Activated CD8-positive, alpha-beta memory T cell treated with anti-CD3 and anti-CD28 coated beads, Interleukin-2, amount 10 ng/mL, durations not matched to agents 7 days and 5 days (primary cell): ENCODE data around the gene WHRN. TPM values are rescaled to one million over a fixed set of nuclear protein-coding genes. Genes with fewer than 3 reads are reported as not detected.

ENCODE experiments used
- ATAC-seq: fragments of 150-1000 bp; cut with Tn5 transposase; one replicate; pipeline ENCODE4 v1.10.0; 2021; ENCODE audit warnings: moderate library complexity
- CTCF ChIA-PET: fragments of 350-600 bp; sonication (Branson Sonifier 250); formaldehyde crosslinking; loops from one replicate; lab custom pipeline; 2021; ENCODE audit warnings: antibody characterized with exemption; lab: Charles Lee
- DNase-seq: peaks from one replicate; pipeline ENCODE4 v3.0.0-alpha.2; 2020
- H3K27ac Mint-ChIP-seq: one replicate; pipeline ENCODE4 v1.8.0; 2021; ENCODE audit warnings: mild to moderate bottlenecking, mixed read lengths
- H3K27me3 Mint-ChIP-seq: one replicate; pipeline ENCODE4 v1.8.0; 2021; ENCODE audit warnings: mixed read lengths
- H3K36me3 Mint-ChIP-seq: one replicate; pipeline ENCODE4 v1.8.0; 2021; ENCODE audit warnings: mild to moderate bottlenecking, mixed read lengths
- H3K4me1 Mint-ChIP-seq: one replicate; pipeline ENCODE4 v1.8.0; 2021; ENCODE audit warnings: mixed read lengths
- H3K4me3 Mint-ChIP-seq: one replicate; pipeline ENCODE4 v1.8.0; 2021; ENCODE audit warnings: mild to moderate bottlenecking, moderate library complexity, mixed read lengths
- H3K9me3 Mint-ChIP-seq: one replicate; pipeline ENCODE4 v1.8.0; 2022; ENCODE audit warnings: low read depth, mixed read lengths
- total RNA-seq, 2 experiments: library from RNA; stranded (reverse); gene quantifications; one replicate each; pipeline ENCODE4 v1.2.3, GENCODE V29; 2021

Gene WHRN
- total RNA-seq, 2 experiments from 2014 or later = 6.5 to 12.4 TPM

- H3K4me1 Mint-ChIP-seq = peaks cover 54% of the 10 kb centered on the region
- ATAC-seq = no peak
Observed at GRCh38 chr9:114386886-114387679, 118.2 kb downstream of the WHRN start.

GRCh38 chr9:114386361-114386885 lies 118.8 kb downstream of the WHRN start:
- DNase-seq = no peak
- no peaks in the 10 kb centered on the region for H3K27me3 Mint-ChIP-seq

More at GRCh38 chr9:114386886-114387679, 118.2 kb downstream of the WHRN start:
- no peaks in the 10 kb centered on the region for H3K9me3 Mint-ChIP-seq
- peak overlapping the region; percentile 96 for H3K27ac Mint-ChIP-seq
- peaks cover 86% of the 10 kb centered on the region for H3K36me3 Mint-ChIP-seq
- DNase-seq = no peak
- peak overlapping the region; percentile 100 for H3K4me3 Mint-ChIP-seq
- CTCF ChIA-PET = interaction anchor here (0.9 to 10.8 kb wide), 13 partner anchors 9 to 304 kb away, joined by 3 to 135 read pairs (median 5); partner anchors contain the start of gene ATP6V1G1
- H3K27me3 Mint-ChIP-seq = no peaks in the 10 kb centered on the region

GRCh38 chr9:114385397-114386181 lies 119.7 kb downstream of the WHRN start:
- no peaks in the 10 kb centered on the region for H3K9me3 Mint-ChIP-seq
- H3K4me1 Mint-ChIP-seq = peaks cover 52% of the 10 kb centered on the region
- no peaks in the 10 kb centered on the region for H3K27me3 Mint-ChIP-seq
- peak; percentile 83 for ATAC-seq
- CTCF ChIA-PET = interaction anchor here (0.9 to 10.8 kb wide), 13 partner anchors 7 to 268 kb away, joined by 3 to 135 read pairs (median 7); no protein-coding TSS in a partner anchor
- peak; percentile 97 for DNase-seq
- H3K27ac Mint-ChIP-seq = peak overlapping the region; percentile 96
- H3K36me3 Mint-ChIP-seq = peaks cover 92% of the 10 kb centered on the region
- H3K4me3 Mint-ChIP-seq = peak overlapping the region; percentile 100

More at GRCh38 chr9:114386361-114386885, 118.8 kb downstream of the WHRN start:
- no peak for ATAC-seq
- peaks cover 89% of the 10 kb centered on the region for H3K36me3 Mint-ChIP-seq
- peak overlapping the region; percentile 100 for H3K4me3 Mint-ChIP-seq
- no peaks in the 10 kb centered on the region for H3K9me3 Mint-ChIP-seq
- CTCF ChIA-PET = interaction anchor here (0.9 to 10.8 kb wide), 11 partner anchors 10 to 206 kb away, joined by 3 to 135 read pairs (median 7); no protein-coding TSS in a partner anchor
- peaks cover 54% of the 10 kb centered on the region for H3K4me1 Mint-ChIP-seq
- peak overlapping the region; percentile 96 for H3K27ac Mint-ChIP-seq

- CTCF ChIA-PET = interaction anchor here (0.9 to 10.8 kb wide), 14 partner anchors 8 to 269 kb away, joined by 3 to 135 read pairs (median 7); no protein-coding TSS in a partner anchor
- ATAC-seq (no peak), DNase-seq (no peak)
- peak overlapping the region; percentile 100 for H3K4me3 Mint-ChIP-seq
- no peaks in the 10 kb centered on the region for H3K27me3 Mint-ChIP-seq
- peak overlapping the region; percentile 96 for H3K27ac Mint-ChIP-seq
- H3K36me3 Mint-ChIP-seq = peaks cover 90% of the 10 kb centered on the region
- peaks cover 49% of the 10 kb centered on the region for H3K4me1 Mint-ChIP-seq
- no peaks in the 10 kb centered on the region for H3K9me3 Mint-ChIP-seq
Observed at GRCh38 chr9:114384836-114385396, 120.4 kb downstream of the WHRN start.

GRCh38 chr9:114384341-114384740 lies 120.9 kb downstream of the WHRN start:
- CTCF ChIA-PET = interaction anchor here (1.3 to 10.8 kb wide), 9 partner anchors 8 to 269 kb away, joined by 3 to 135 read pairs (median 11); no protein-coding TSS in a partner anchor
- DNase-seq (no peak), ATAC-seq (no peak)
- Mint-ChIP-seq H3K36me3 (peaks cover 89% of the 10 kb centered on the region), H3K27ac (peak overlapping the region; percentile 96), H3K4me3 (peak overlapping the region; percentile 100), H3K9me3 (no peaks in the 10 kb centered on the region), H3K27me3 (no peaks in the 10 kb centered on the region), H3K4me1 (peaks cover 49% of the 10 kb centered on the region)

- peaks cover 49% of the 10 kb centered on the region for H3K4me1 Mint-ChIP-seq
- CTCF ChIA-PET = interaction anchor here (1.3 to 10.8 kb wide), 10 partner anchors 9 to 270 kb away, joined by 3 to 135 read pairs (median 11); partner anchors contain the start of gene WHRN
- H3K4me3 Mint-ChIP-seq = peak overlapping the region; percentile 100
- peaks cover 86% of the 10 kb centered on the region for H3K36me3 Mint-ChIP-seq
- peak overlapping the region; percentile 96 for H3K27ac Mint-ChIP-seq
- H3K9me3 Mint-ChIP-seq = no peaks in the 10 kb centered on the region
- no peak for ATAC-seq
- no peak for DNase-seq
- H3K27me3 Mint-ChIP-seq = no peaks in the 10 kb centered on the region
Observed at GRCh38 chr9:114383521-114384231, 121.6 kb downstream of the WHRN start.

GRCh38 chr9:114382699-114383520 lies 122.4 kb downstream of the WHRN start:
- no peaks in the 10 kb centered on the region for H3K9me3 Mint-ChIP-seq
- ATAC-seq = no peak
- CTCF ChIA-PET = interaction anchor here (1.6 to 10.8 kb wide), 7 partner anchors 8 to 271 kb away, joined by 3 to 135 read pairs (median 11); partner anchors contain the start of gene WHRN
- peak; percentile 75 for DNase-seq
- H3K4me1 Mint-ChIP-seq = peaks cover 53% of the 10 kb centered on the region
- H3K27me3 Mint-ChIP-seq = no peaks in the 10 kb centered on the region
- peak overlapping the region; percentile 100 for H3K4me3 Mint-ChIP-seq
- peaks cover 87% of the 10 kb centered on the region for H3K36me3 Mint-ChIP-seq
- peak overlapping the region; percentile 96 for H3K27ac Mint-ChIP-seq

- DNase-seq (no peak), ATAC-seq (no peak)
- peaks cover 86% of the 10 kb centered on the region for H3K4me1 Mint-ChIP-seq
- peaks cover 84% of the 10 kb centered on the region for H3K36me3 Mint-ChIP-seq
- H3K27me3 Mint-ChIP-seq = no peaks in the 10 kb centered on the region
- CTCF ChIA-PET = interaction anchor here (0.8 to 1.5 kb wide), 3 partner anchors 25 to 28 kb away, joined by 3 to 5 read pairs (median 4); no protein-coding TSS in a partner anchor
- peak overlapping the region; percentile 16 for H3K4me3 Mint-ChIP-seq
- peak overlapping the region; percentile 71 for H3K27ac Mint-ChIP-seq
- no peaks in the 10 kb centered on the region for H3K9me3 Mint-ChIP-seq
Observed at GRCh38 chr9:114378883-114379282, 126.4 kb downstream of the WHRN start.

- CTCF ChIA-PET = interaction anchor here (1.0 to 1.7 kb wide), 3 partner anchors 9 to 17 kb away, joined by 3 to 4 read pairs (median 3); no protein-coding TSS in a partner anchor
- Mint-ChIP-seq H3K27me3 (no peaks in the 10 kb centered on the region), H3K9me3 (no peaks in the 10 kb centered on the region), H3K36me3 (peaks cover 80% of the 10 kb centered on the region), H3K27ac (peak overlapping the region; percentile 71), H3K4me3 (peak overlapping the region; percentile 6), H3K4me1 (peaks cover 88% of the 10 kb centered on the region)
- DNase-seq (no peak), ATAC-seq (no peak)
Observed at GRCh38 chr9:114378016-114378415, 127.3 kb downstream of the WHRN start.

GRCh38 chr9:114376586-114377445 lies 128.5 kb downstream of the WHRN start:
- peaks cover 72% of the 10 kb centered on the region for H3K36me3 Mint-ChIP-seq
- no peaks in the 10 kb centered on the region for H3K27me3 Mint-ChIP-seq
- DNase-seq (no peak), ATAC-seq (no peak)
- CTCF ChIA-PET = interaction anchor here (0.7 to 1.7 kb wide), 4 partner anchors 9 to 23 kb away, joined by 3 to 7 read pairs (median 4); no protein-coding TSS in a partner anchor
- no peak overlapping the region for H3K4me3 Mint-ChIP-seq
- peaks cover 88% of the 10 kb centered on the region for H3K4me1 Mint-ChIP-seq
- H3K27ac Mint-ChIP-seq = peak overlapping the region; percentile 71
- H3K9me3 Mint-ChIP-seq = no peaks in the 10 kb centered on the region
